ENCODE results near the gene PDYN. TPM values are rescaled to one million over a fixed set of nuclear protein-coding genes. Genes with fewer than 3 reads are reported as not detected.
"Not testable (repeated sequence)": the region's sequence is repeated elsewhere in the genome, so short reads cannot be mapped to it uniquely, and the experiment has no call there.

Gene PDYN
- total RNA-seq, result not detected
- long read RNA-seq, result 0 reads

DNA sequence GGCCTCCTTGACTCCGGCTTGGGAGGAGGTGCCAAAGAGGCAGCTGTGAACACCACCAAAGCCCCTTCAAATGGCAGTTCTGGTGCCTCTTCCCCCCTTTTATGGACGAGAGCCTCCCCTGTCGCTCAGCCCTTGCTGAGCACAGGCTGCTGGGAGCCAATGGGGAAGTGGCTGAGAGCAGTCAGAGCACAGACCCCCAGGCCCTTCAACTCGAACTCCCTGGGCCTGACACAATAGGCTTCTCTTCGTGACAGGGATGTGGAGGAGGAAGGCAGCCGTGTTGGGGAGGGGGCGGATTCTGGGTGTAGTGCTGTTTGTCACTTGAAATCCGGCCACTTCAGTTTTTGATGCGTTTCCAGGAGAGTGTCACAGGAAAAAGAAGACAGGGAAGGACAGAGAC is at the start of gene PDYN:
Gene PDYN (minus strand): TSS at position 73 of the 400 bp plus-strand sequence. CDS start 10,974 bp downstream, outside the sequence.
- ATAC-seq (no peak), DNase-seq (no peak)
- intact Hi-C loops (cut with DNase I, micrococcal nuclease), result no loop called here

DNA sequence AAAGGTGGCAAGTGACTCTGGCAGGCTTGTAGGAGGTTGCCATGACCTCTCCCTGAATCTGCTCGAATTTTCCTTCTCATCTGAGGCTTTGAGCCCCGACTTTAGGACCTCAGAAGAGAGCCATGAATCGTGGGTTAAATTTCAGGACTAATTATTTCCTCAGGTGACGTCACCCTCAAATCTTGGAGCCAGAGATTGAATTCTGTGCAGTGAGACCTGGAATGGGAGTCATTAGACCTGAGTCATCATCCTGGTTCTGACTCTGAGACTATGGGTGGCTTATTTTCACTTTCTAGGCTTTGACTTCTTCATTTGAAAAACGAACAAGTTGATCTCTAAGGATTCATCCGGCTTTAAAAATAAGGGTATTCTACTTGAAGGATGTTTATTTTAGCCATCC is 48.5 kb upstream of the PDYN start:
- intact Hi-C loops (cut with DNase I, micrococcal nuclease), result no loop called here
- no peak for DNase-seq
- ATAC-seq, result no peak

DNA sequence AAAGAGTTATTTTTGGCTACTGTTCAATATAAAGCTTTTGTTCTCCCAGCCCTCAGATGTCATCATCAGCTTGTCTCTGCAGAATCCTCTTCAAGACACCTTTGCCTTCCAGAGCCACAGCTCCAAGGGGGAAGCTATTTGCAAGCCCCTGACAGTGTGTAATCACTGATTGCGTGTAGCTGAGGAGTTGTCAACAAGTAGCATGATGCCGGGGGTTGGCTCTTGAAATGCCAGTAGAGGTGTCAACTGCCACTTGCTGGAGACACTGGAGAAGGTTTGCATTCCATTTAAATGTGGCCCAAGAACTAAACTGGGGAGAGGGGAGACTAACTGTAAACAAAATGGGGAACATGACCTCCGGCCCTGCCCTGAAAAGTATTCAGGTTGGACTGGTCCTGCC is 44.3 kb upstream of the PDYN start:
- intact Hi-C loops (cut with DNase I, micrococcal nuclease), result no loop called here
- ATAC-seq, result no peak
- DNase-seq, result no peak

DNA sequence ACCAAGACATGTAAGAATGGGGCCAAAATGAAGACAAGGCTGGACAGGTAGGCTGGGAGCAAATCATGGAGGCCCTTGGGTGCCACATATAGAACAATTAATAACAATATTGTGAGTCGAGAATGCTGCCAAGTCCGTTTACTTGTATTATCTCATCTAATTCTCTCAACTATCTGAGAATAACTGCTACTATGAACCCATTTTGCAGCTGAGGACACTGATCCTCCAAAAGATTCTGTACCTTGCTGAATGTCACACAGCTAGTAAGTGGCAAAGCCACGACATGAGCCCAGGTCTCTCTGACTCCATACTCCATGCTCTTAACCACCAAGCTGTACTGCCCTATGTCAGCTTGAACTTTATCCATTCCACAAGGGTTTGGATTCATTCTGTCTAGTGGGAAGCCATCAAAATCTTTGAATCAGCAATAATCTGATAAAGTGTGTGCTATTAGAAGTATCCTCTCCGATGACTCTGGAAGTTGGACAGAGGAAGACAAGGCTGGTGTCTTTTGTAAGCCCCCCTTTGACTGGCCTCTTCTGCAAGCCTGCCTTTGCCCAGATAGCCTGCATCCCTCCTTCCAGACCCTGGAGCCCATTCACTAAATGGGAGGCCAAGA is 43.5 kb upstream of the PDYN start:
- no peak for DNase-seq
- intact Hi-C loops (cut with DNase I, micrococcal nuclease), result no loop called here
- no peak for ATAC-seq

DNA sequence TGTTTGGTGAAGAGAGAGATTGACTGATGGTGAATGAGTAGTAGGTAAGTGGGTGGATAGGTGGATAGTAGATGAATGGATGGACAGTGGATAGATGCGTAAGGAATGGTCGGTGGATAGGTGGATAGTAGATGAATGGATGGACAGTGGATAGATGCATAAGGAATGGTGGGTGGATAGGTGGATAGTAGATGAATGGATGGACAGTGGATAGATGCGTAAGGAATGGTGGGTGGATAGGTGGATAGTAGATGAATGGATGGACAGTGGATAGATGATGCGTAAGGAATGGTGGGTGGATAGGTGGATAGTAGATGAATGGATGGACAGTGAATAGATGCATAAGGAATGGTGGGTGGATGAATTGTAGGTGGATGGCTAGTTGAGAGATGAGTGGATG is 42.5 kb upstream of the PDYN start:
- DNase-seq; ATAC-seq; intact Hi-C loops (cut with DNase I, micrococcal nuclease): not testable (repeated sequence)

DNA sequence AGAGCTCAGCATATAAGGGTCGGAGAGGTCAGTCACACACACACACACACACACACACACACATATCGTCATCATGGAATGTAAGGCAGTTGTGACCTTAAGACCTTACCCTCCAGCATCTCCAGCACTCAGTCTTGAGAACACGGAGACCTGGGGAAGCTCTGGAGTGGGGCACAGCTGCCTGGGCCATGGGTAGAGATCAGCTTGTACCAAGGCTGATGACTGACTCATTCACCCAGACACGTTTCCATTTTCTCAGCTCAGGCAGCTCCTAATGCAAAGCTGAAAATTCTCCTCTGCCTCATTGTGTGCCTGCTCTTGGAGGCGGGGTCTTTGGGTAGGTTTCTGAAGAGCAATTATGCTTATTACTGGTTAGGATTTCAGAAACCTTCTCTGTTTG is 38.3 kb upstream of the PDYN start:
- ATAC-seq, result no peak
- no peak for DNase-seq
- intact Hi-C loops (cut with DNase I, micrococcal nuclease), result no loop called here

DNA sequence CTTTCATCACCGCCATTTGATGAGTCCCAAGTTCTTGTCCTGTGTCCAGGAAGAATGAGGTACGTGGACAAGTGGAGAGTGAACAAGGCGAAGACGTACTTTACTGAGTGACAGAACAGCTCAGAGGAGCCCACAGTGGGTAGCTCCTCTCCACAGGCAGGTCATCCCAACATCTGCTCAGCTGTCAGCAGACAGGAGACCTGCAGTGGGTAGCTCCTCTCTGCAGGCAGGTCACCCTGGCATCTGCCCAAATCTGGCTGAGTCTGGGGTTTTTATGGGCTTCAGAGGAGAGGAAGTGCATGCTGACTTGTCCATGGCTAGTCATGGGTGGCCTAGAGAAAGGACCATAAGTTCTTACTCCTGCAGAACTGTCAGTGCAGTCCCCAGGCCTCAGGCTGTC is 32.7 kb upstream of the PDYN start:
- DNase-seq (no peak), ATAC-seq (no peak)
- intact Hi-C loops (cut with DNase I, micrococcal nuclease), result no loop called here

DNA sequence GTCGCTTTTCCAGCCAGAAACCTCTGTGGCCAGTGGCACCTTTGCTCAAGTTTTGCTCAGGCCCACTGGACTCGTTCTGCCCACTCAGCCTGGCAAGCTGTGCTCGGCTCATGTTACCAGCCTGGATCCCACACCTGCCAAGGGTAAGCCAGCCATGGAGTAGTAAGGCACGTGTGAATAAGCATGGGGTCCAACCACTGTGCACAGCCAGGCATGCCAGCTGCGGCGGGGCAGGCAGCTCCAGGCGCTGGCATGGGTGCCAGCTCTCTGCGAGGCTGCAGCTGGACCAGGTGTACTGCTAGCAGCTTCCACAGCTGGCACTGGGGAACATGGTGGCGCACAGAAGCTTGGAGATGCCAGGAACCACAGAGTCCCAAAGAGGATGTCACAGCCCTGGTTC is 32.1 kb upstream of the PDYN start:
- ATAC-seq (no peak), DNase-seq (no peak)
- intact Hi-C loops (cut with DNase I, micrococcal nuclease), result no loop called here

DNA sequence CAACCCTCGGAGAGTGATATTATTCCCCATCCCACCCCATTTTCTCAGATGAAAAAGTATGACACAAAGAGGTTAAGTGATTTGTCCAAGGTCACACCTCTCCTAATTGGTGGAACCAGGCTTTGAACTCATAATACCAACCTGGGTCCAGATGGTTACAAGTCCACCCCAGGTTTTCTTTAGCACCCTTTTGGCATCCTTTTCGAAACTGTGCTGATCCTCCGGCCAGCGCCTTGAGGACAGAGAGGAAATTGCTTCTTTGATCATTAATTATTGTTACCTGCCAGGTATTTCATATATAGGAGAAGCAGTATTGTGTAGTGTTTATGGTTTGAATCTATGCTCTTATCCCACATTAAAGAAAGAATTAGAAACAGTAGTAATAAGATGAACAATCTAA is 29.3 kb upstream of the PDYN start:
- ATAC-seq (no peak), DNase-seq (no peak)
- intact Hi-C loops (cut with DNase I, micrococcal nuclease), result no loop called here

DNA sequence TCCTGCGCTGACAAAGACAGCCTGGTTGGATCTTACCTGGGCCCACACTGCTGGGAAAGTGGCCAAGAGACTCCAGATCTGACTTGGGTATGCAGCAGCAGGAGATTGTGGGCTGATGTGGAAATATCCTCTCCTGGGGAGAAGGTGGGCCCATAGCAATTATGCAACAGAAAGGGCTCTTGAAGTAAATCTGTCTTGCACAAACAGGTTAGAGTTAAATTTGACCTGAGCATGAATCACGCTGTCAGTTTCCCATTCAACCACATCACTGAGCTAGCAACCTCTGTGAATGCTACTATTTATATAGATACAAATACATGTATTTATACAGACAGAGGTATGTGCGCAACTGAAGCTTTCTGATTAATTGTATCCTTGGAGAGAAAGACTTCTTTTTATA is 28.3 kb upstream of the PDYN start:
- intact Hi-C loops (cut with DNase I, micrococcal nuclease), result no loop called here
- DNase-seq (no peak), ATAC-seq (no peak)

DNA sequence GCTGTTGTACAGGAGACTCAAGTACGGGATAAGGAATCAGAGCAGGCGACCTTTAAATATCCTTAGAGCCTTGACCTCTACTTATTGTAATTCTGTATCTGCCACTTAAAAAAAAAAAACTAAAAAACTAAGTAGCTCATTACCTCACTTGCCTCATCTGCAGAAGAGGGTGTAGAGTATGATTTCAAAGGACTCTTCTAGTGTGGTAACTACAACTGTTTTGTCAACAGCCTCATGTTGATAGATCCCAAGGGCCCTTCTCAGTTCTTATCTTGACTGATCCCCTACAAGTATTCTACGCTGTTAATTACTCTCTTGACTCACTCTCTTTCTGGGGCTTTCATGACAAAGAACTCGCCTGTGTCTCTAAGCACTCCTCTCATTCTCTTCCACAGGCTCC is 16.7 kb upstream of the PDYN start:
- intact Hi-C loops (cut with DNase I, micrococcal nuclease), result no loop called here
- DNase-seq (no peak), ATAC-seq (no peak)

DNA sequence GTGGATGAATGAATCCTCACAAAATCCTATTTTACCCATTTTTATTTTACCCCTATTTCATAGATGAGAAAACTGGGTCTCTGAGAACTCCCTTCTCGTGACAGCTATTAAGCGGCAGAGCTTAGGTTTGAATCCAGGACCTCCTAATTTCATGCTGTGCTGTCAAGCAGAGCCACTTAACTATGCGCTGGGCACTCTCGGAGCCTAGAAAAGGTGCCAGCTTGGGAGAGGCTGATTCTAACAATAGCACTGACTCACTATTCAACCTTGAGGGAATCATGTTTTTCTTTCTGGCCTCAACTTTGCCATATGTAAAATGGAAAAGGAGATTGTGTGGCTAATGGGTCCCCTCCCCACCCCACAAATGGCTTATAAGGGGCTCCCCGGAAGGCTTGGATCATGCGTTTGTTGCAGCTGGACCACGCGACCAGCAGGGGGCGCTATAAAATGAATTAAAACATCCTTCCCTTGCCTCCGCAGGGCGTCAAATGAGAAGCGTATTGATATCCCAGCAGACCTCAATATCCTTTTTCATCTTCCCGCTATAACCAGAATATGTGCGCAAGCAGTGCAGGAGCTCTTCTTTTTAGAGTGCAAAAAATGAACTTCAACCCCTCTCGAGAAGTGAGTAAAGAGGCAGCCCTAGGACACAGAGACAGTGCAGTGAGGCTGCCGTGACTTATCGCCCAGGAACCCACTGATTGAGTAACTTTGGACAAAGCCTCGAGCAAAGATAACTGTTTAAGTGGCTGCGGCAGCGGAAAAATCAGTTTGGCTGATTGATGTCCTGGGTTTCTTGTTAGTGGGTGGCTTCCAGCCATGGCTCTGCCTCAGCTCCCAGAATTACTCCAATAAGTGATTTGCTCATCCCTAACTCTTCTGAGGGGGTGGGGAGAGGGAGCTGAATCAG is 12.8 kb upstream of the PDYN start:
- ATAC-seq (peak; percentile 46), DNase-seq (peak in 1 of 2 donors; percentile 18)
- intact Hi-C loops (cut with DNase I, micrococcal nuclease), result no loop called here

DNA sequence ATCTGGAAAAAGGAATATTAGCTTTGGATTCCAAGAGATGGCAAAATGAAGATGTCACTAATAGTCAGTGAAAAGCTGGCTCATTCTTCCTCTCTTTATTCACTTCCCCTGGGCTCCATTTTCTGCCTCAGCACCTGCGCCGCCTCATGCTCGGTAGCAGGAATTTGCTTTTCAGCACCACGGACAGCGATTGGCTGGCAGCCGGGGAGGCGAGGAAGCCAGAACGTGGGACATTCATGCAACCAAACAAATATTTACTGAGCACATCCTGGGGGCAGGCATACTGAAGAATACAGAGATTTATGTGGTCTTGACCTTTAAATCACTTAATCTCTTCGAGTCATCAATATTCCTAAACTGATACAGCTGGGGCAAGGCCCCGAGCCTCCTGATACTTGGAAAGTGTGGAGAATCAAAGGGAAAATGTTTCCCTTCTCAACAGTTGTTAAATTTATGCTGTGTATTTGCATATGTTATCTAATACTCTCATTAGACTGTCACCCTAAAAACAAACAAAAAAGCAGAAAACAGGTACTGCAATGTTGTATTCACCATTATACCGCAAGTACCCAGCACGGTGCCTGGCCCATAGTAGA is 12.1 kb upstream of the PDYN start:
- intact Hi-C loops (cut with DNase I, micrococcal nuclease), result no loop called here
- DNase-seq, result peak; percentile 46 to 82
- peak; percentile 63 for ATAC-seq

DNA sequence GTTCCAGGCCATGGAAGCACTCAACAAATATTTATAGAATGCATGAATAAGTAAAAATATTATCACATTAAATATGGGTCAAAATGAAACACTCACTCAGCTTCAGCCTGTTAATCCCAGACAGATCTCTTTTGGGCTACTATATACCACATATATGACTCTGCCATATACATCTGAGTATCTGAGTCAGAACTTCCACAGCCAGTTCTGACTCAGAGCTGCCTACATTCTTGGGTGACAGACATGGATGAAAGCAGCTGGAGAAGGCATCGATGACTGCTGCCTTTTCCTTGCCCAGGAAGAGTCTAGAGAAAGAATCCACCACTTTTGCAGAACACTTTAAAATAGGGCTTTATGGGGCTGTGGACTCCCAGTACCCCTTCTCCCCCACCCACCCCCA is 11.5 kb upstream of the PDYN start:
- no peak for ATAC-seq
- no peak for DNase-seq
- intact Hi-C loops (cut with DNase I, micrococcal nuclease), result no loop called here

DNA sequence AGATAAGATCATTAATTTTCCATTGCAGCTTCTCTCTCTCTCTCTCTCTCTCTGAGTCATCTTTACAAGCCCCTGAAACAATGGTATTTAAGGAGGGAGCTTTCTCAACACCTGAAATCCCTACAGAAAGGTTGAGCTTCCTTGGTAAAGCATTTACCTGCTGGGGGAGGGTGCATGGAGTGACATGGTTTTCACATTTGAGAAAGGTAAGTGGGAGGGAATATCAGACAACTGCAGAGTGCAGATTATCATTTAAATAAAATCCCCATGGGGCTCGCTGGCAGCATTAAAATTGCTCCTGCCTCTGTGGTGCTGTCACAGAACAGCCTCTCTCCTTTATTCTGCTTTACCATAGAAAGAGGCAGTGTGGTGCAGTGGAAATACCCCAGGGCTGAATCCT is 10.3 kb upstream of the PDYN start:
- no peak for DNase-seq
- intact Hi-C loops (cut with DNase I, micrococcal nuclease), result no loop called here
- no peak for ATAC-seq

DNA sequence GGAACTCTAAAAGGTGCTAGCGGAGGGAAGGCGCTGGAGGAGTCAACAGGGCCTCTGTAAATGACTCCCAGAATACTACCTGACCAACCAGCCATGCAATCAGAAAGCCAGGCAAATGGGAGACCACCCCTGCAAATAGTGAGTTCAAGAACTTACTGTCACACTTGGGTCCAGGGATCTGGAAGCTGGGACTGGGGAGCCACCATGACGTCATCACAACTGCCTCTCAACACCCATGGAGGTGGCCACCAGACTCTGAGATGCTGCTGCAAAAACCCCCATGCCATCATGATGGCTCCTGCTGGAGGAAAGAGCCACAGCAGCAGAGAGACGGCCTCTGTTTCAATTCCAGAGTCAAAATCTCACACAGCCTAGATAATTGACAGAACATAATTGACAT is 8.5 kb upstream of the PDYN start:
- intact Hi-C loops (cut with DNase I, micrococcal nuclease), result no loop called here
- no peak for ATAC-seq
- no peak for DNase-seq

DNA sequence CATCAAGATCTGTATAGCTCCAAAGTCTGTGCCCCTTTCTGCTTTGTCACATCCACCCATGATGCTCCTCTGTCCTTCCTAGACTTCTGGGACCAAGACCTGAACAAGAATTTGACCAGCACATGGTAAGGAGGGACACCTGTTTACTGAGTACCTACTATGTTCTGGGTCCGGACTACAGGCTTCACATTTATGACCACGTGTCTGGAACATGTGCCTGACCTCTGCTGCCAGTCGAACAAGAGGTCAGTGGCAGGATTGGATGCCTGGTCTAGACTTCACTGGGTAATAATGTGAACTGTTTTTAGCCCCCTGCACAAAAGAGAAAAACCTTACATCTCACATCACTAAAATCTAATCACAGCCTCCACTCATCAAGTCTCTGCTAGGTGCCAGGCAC is 7.3 kb upstream of the PDYN start:
- intact Hi-C loops (cut with DNase I, micrococcal nuclease), result no loop called here
- DNase-seq (no peak), ATAC-seq (no peak)

DNA sequence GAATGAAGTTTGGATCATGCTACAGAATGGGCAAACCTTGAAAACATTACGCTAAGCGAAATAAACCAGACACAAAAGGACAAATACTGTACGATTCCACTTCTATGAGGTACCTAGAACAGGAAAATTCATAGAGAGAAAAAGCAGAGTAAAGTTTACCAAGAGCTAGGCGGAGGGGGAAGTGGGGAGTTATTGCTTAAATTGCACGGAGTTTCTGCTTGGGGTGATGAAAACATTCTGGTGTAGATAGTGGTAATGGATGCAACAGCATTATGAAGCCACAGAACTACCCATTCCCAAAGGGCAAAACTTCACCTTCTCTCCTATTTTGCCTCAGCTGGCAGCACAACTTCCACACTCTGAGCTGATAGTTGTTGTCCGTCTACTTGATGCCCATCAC is 6.4 kb upstream of the PDYN start:
- ATAC-seq, result no peak
- intact Hi-C loops (cut with DNase I, micrococcal nuclease), result no loop called here
- DNase-seq, result no peak

DNA sequence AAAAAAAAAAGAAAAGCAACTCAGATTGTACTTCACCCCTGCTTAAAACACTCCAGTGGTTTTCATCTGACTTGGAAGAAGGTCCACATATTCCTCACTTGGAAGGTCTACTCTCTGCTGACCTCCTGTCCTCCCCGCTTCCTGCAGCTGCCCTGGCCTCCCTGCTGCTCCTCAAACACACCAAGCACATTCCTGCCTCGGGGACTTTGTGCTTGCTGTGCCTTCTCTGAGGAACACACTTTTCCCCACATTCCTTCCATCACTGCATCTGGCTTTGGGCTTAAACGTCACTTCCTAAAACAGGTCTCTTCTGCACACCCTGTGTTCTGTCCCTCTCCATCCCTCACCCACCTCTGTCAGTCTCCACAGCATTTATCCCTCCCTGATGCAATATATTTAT is 4.9 kb upstream of the PDYN start:
- DNase-seq (no peak), ATAC-seq (no peak)
- intact Hi-C loops (cut with DNase I, micrococcal nuclease), result no loop called here

DNA sequence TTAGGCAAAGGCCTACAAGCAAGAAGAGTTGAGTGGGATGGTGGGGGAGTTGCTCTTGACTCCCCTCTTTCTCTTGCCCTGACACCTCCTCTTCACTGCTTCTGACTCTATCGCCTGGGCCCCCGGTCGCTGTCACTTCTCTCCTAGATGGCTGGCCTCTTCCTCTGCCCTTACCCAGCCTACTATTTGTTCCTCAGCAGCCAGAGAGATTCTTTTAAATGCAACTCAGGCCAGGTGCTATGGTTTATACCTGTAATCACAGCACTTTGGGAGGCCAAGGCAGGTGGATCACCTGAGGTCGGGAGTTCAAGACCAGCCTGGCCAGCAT is 4.3 kb upstream of the PDYN start:
- intact Hi-C loops (cut with DNase I, micrococcal nuclease), result no loop called here
- no peak for ATAC-seq
- DNase-seq, result no peak

Data from left colon (tissue), 2 donors.